Right lobe of liver (tissue), 6 donors: ENCODE results near the gene PZP. TPM values are rescaled to one million over a fixed set of nuclear protein-coding genes. Genes with fewer than 3 reads are reported as not detected.

Experiments used
- ATAC-seq, 4 donors: fragments of 200-7000 bp; cut with Tn5 transposase; one replicate each; pipeline ENCODE4 v1.9.1; 2020; ENCODE audit warnings: mild to moderate bottlenecking in 4 of 4, moderate library complexity in 4 of 4
- DNase-seq, 3 donors: peaks; one replicate each; pipeline ENCODE4 v3.0.0-alpha.2; 2020
- H3K27ac ChIP-seq, 3 donors: fragments of 200-600 bp; one replicate each; pipeline ENCODE4 v1.8.0; 2022
- H3K27me3 ChIP-seq, 2 donors: fragments of 200-600 bp; one replicate each; pipeline ENCODE4 v1.8.0; 2022
- H3K36me3 ChIP-seq, 4 donors: fragments of 200-600 bp; sonication (generic) in 1 of 4; one replicate each; pipeline versions ENCODE4 v1.5.1 to v1.8.0; 2017 to 2022; ENCODE audit warnings: control low read depth in 1 of 4
- H3K4me1 ChIP-seq, 4 donors: fragments of 200-600 bp; sonication (generic) in 1 of 4; one replicate each; pipeline versions ENCODE4 v1.5.1 to v1.8.0; 2017 to 2022; ENCODE audit warnings: control low read depth in 1 of 4
- H3K4me3 ChIP-seq, 3 donors: fragments of 200-600 bp; one replicate each; pipeline ENCODE4 v1.8.0; 2022
- H3K9me3 ChIP-seq, 4 donors: fragments of 200-600 bp; sonication (generic) in 1 of 4; one replicate each; pipeline versions ENCODE4 v1.5.1 to v1.8.0; 2017 to 2022; ENCODE audit warnings: control low read depth in 1 of 4
- CTCF ChIP-seq, 4 donors: fragments of 200-600 bp in 3 of 4; fragments of 450-650 bp in 1 of 4; IDR thresholded peaks; one replicate each; pipeline versions ENCODE4 v1.5.1 to v1.8.0; 2016 to 2022; ENCODE audit warnings: antibody characterized with exemption in 4 of 4, mild to moderate bottlenecking in 2 of 4
- POLR2A ChIP-seq: fragments of 450-650 bp; IDR thresholded peaks from one replicate; pipeline ENCODE4 v1.6.1; 2017; ENCODE audit warnings: antibody characterized with exemption, mild to moderate bottlenecking
- WGBS: methylation state at CpG from one replicate; pipeline ENCODE4 v1.1.6; 2018; ENCODE audit warnings: low coverage, low lambda C conversion rate; ENCODE audit not compliant: insufficient coverage; ENCODE audit errors: missing lambda C conversion rate; 5-methylcytosine and 5-hydroxymethylcytosine counted together
- intact Hi-C, 2 donors: fragments of 100-400 bp; cut with DNase I; formaldehyde crosslinking; loops; one replicate each; pipeline versions ENCODE4 v1.11.2 to v1.14.1; 2022
- total RNA-seq, 6 experiments: library from RNA; depleted of rRNA in 2 of 6; stranded (reverse); fragments of >200 nt in 2 of 6; fragmentation: NEBNext Ultra II Directional in 3 of 6; extraction: Animal tissue kit (Norgen Biotek cat#: 25700) in 3 of 6; gene quantifications; one replicate each; pipeline versions ENCODE4 v1.1.0 to v1.2.4, GENCODE V29; 2016 to 2023
- donor health status: DM: no; HTN: yes; CAD: no.
- donor health status: DM: no; HTN: no; CAD: no.
- donor health status: DM: no; HTN: no; CAD: no.
- donor health status: DM: no; HTN: yes; CAD: no.
- donor health status: DM: no; HTN: yes; CAD: no.

The PZP gene
- total RNA-seq, 6 experiments from 2014 or later = 0.86 to 158 (median 11.1) TPM

GRCh38 chr12:9214534-9214933 is 6.3 kb upstream of the PZP start:
- Histone ChIP-seq H3K4me1 (peaks cover 0 to 3% (median 0%) of the 10 kb centered on the region in 4 donors), H3K9me3 (no peaks in the 10 kb centered on the region), H3K36me3 (no peaks in the 10 kb centered on the region), H3K4me3 (no peak overlapping the region), H3K27me3 (no peaks in the 10 kb centered on the region), H3K27ac (no peak overlapping the region)
- TF ChIP-seq POLR2A (no peak), CTCF (IDR thresholded peaks at IDR 0.05) (no peak)
- DNase-seq (no peak), ATAC-seq (no peak)
- intact Hi-C loops = no loop called here
- WGBS = 85% methylated on average over 2 of the region's 2 CpGs

- TF ChIP-seq CTCF (IDR thresholded peaks at IDR 0.05) (no peak), POLR2A (no peak)
- no CpG with 5 or more reads among the region's 1 CpG for WGBS
- no peaks in the 10 kb centered on the region for H3K36me3 ChIP-seq
- no peak overlapping the region for H3K4me3 ChIP-seq
- peak in 1 of 4 donors; percentile 74 for ATAC-seq
- intact Hi-C loops = no loop called here
- no peaks in the 10 kb centered on the region for H3K9me3 ChIP-seq
- H3K27ac ChIP-seq = no peak overlapping the region
- H3K4me1 ChIP-seq = no peaks in the 10 kb centered on the region
- DNase-seq = no peak
- no peaks in the 10 kb centered on the region for H3K27me3 ChIP-seq
These were observed 3.5 kb upstream of the PZP start for GRCh38 chr12:9211687-9212086.

GRCh38 chr12:9204380-9204779 is 3.8 kb downstream of the PZP start:
- peak overlapping the region in 1 of 3 donors; percentile 30 for H3K27ac ChIP-seq
- H3K9me3 ChIP-seq = no peaks in the 10 kb centered on the region
- TF ChIP-seq CTCF (IDR thresholded peaks at IDR 0.05) = no peak
- no peak for TF ChIP-seq POLR2A
- ATAC-seq (peak; percentile 37 to 82 (median 57)), DNase-seq (no peak)
- H3K4me1 ChIP-seq = peaks cover 0 to 11% (median 0%) of the 10 kb centered on the region in 4 donors
- no peaks in the 10 kb centered on the region for H3K27me3 ChIP-seq
- H3K4me3 ChIP-seq = peak overlapping the region in 1 of 3 donors; percentile 59
- WGBS = 25% methylated on average over 3 of the region's 3 CpGs
- peaks cover 0 to 29% (median 0%) of the 10 kb centered on the region in 4 donors for H3K36me3 ChIP-seq
- intact Hi-C loops = no loop called here

GRCh38 chr12:9198012-9198411 is 10.2 kb downstream of the PZP start:
- Histone ChIP-seq H3K9me3 (no peaks in the 10 kb centered on the region), H3K4me3 (no peak overlapping the region), H3K4me1 (no peaks in the 10 kb centered on the region), H3K27me3 (no peaks in the 10 kb centered on the region), H3K27ac (no peak overlapping the region), H3K36me3 (peaks cover 0 to 68% (median 3%) of the 10 kb centered on the region in 4 donors)
- ATAC-seq (no peak), DNase-seq (no peak)
- intact Hi-C loops = loop anchor here in 1 of 2 donors (10.0 kb wide), 1 partner anchor 113 kb away; no protein-coding TSS in a partner anchor
- TF ChIP-seq POLR2A (no peak), CTCF (IDR thresholded peaks at IDR 0.05) (no peak)

GRCh38 chr12:9184276-9184675 is 23.9 kb downstream of the PZP start:
- ATAC-seq (peak in 1 of 4 donors; percentile 28), DNase-seq (no peak)
- Histone ChIP-seq H3K27me3 (no peaks in the 10 kb centered on the region), H3K4me1 (no peaks in the 10 kb centered on the region), H3K9me3 (no peaks in the 10 kb centered on the region), H3K4me3 (no peak overlapping the region), H3K27ac (no peak overlapping the region), H3K36me3 (peaks cover 0 to 52% (median 0%) of the 10 kb centered on the region in 4 donors)
- TF ChIP-seq CTCF (IDR thresholded peaks at IDR 0.05) (no peak), POLR2A (no peak)
- intact Hi-C loops = no loop called here
- WGBS = no CpG with 5 or more reads among the region's 3 CpGs
